OCI-LY1 (cell line): Measurements from ENCODE around the gene DHRS3.

Experiments used
- H2AFZ ChIP-seq: fragments of 200-600 bp; sonication (generic), shearing (Covaris generic); 2 replicates; pipeline ENCODE4 v1.6.0; 2014; ENCODE audit warnings: antibody characterized with exemption, mild to moderate bottlenecking, low read length
- H3F3A ChIP-seq: fragments of 200-600 bp; sonication (generic), shearing (Covaris generic); 2 replicates; pipeline ENCODE4 v1.6.0; 2014; ENCODE audit warnings: mild to moderate bottlenecking, antibody characterized with exemption, low read length, moderate library complexity; ENCODE audit not compliant: insufficient read depth
- H3K27ac ChIP-seq: fragments of 200-600 bp; sonication (generic); 2 replicates; pipeline ENCODE4 v1.5.1; 2014; ENCODE audit warnings: low read length, mixed run types, mild to moderate bottlenecking, low read depth; ENCODE audit not compliant: poor library complexity, severe bottlenecking
- H3K27me3 ChIP-seq: fragments of 200-600 bp; sonication (generic); 2 replicates; pipeline ENCODE4 v1.6.0; 2014; ENCODE audit warnings: antibody characterized with exemption, mild to moderate bottlenecking, low read length, moderate library complexity; ENCODE audit not compliant: insufficient read depth
- H3K36me3 ChIP-seq: fragments of 200-600 bp; sonication (generic); 2 replicates; pipeline ENCODE4 v1.6.1; 2014; ENCODE audit warnings: mild to moderate bottlenecking, antibody characterized with exemption, low read length, moderate library complexity, mixed read lengths; ENCODE audit not compliant: insufficient read depth
- H3K4me1 ChIP-seq: fragments of 200-600 bp; sonication (generic); 2 replicates; pipeline ENCODE4 v1.5.1; 2014; ENCODE audit warnings: mild to moderate bottlenecking, low read length, moderate library complexity; ENCODE audit not compliant: insufficient read depth, severe bottlenecking
- H3K4me2 ChIP-seq: fragments of 200-600 bp; sonication (generic), shearing (Covaris generic); 2 replicates; pipeline ENCODE4 v1.6.1; 2014; ENCODE audit warnings: low read length
- H3K4me3 ChIP-seq: fragments of 200-600 bp; sonication (generic); 2 replicates; pipeline ENCODE4 v1.5.1; 2014; ENCODE audit warnings: low read length, low read depth, mild to moderate bottlenecking, mixed read lengths; ENCODE audit not compliant: poor library complexity, severe bottlenecking
- H3K79me2 ChIP-seq: fragments of 200-600 bp; shearing (Covaris generic); 2 replicates; pipeline ENCODE4 v1.6.1; 2016; ENCODE audit warnings: mixed run types, low read length, mixed read lengths; ENCODE audit not compliant: insufficient read depth
- H3K9ac ChIP-seq: fragments of 200-600 bp; sonication (generic), shearing (Covaris generic); 2 replicates; pipeline ENCODE4 v1.6.1; 2014; ENCODE audit warnings: mild to moderate bottlenecking, low read length, mixed read lengths
- H3K9me2 ChIP-seq: fragments of 200-600 bp; sonication (generic), shearing (Covaris generic); 2 replicates; pipeline ENCODE4 v1.6.1; 2014; ENCODE audit warnings: low read depth, mild to moderate bottlenecking, low read length, mixed read lengths
- H3K9me3 ChIP-seq: fragments of 200-600 bp; shearing (Covaris generic); 2 replicates; pipeline ENCODE4 v1.6.1; 2014; ENCODE audit warnings: low read length, mixed read lengths
- H4K20me1 ChIP-seq: fragments of 200-600 bp; sonication (generic), shearing (Covaris generic); 2 replicates; pipeline ENCODE4 v1.6.0; 2016; ENCODE audit warnings: mild to moderate bottlenecking, low read length; ENCODE audit not compliant: insufficient read depth
- EZH2 ChIP-seq: fragments of 200-600 bp; sonication (generic), shearing (Covaris generic); IDR thresholded peaks from 2 replicates; pipeline ENCODE4 v1.8.0; 2017; ENCODE audit warnings: borderline replicate concordance, mixed run types, mild to moderate bottlenecking, antibody characterized with exemption, low read length, moderate library complexity, mixed read lengths
- TF ChIP-seq, protein P1 (sequence below): fragments of 200-600 bp; sonication (generic), shearing (Covaris generic); IDR thresholded peaks from 2 replicates; pipeline ENCODE4 v1.5.1; 2017; ENCODE audit warnings: mild to moderate bottlenecking, antibody characterized with exemption, low read length, moderate library complexity, mixed read lengths

DHRS3 gene

DNA sequence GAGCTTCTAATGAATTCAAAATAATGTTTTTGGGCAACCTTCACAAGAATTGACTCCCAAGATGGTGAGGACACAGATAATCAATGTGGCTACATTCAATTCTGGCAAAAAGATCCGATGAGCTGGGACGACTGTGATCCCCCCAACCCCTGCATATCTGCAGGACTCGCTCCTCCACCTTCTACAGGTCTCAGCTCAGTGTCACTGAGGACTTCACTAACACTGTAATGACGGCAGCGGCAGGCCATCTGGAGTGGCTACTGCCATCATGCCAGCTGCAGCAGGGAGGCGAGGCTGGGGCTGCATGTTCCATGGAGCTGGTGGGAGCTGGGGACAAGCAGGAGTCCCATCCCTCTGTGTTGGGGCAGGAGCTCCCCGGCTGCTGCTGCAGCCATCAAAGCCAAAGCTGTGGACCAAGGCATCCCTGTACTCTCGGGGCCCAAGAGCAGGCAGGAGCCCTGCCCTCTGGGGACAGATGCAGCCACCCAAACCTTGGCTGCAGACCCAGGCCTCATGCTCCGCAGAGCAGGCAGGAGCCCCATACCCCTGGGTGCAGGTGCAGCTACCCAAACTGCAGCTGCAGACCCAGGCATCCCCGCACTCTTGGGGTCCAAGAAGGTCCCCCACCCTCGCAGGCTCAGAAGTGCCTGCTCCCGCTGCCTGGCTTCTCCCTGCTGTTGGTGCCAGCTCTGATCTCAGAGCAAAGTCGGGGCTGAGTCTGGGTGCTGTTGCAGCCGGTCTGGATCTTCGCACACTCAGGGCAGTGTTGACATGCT is 12.2 kb upstream of the DHRS3 start:
- no peaks in the 10 kb centered on the region for H4K20me1 ChIP-seq
- no peaks in the 10 kb centered on the region for H3F3A ChIP-seq
- no peak overlapping the region for H3K9ac ChIP-seq
- H3K27ac ChIP-seq, result no peak overlapping the region
- no peaks in the 10 kb centered on the region for H3K79me2 ChIP-seq
- H2AFZ ChIP-seq, result no peak overlapping the region
- TF ChIP-seq, protein P1, sequence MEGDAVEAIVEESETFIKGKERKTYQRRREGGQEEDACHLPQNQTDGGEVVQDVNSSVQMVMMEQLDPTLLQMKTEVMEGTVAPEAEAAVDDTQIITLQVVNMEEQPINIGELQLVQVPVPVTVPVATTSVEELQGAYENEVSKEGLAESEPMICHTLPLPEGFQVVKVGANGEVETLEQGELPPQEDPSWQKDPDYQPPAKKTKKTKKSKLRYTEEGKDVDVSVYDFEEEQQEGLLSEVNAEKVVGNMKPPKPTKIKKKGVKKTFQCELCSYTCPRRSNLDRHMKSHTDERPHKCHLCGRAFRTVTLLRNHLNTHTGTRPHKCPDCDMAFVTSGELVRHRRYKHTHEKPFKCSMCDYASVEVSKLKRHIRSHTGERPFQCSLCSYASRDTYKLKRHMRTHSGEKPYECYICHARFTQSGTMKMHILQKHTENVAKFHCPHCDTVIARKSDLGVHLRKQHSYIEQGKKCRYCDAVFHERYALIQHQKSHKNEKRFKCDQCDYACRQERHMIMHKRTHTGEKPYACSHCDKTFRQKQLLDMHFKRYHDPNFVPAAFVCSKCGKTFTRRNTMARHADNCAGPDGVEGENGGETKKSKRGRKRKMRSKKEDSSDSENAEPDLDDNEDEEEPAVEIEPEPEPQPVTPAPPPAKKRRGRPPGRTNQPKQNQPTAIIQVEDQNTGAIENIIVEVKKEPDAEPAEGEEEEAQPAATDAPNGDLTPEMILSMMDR, result no peak
- no peak for TF ChIP-seq EZH2
- H3K36me3 ChIP-seq, result no peaks in the 10 kb centered on the region
- no peaks in the 10 kb centered on the region for H3K9me2 ChIP-seq
- no peaks in the 10 kb centered on the region for H3K4me1 ChIP-seq
- H3K4me2 ChIP-seq, result no peak overlapping the region
- no peaks in the 10 kb centered on the region for H3K27me3 ChIP-seq
- no peak overlapping the region for H3K4me3 ChIP-seq
- H3K9me3 ChIP-seq, result no peaks in the 10 kb centered on the region

DNA sequence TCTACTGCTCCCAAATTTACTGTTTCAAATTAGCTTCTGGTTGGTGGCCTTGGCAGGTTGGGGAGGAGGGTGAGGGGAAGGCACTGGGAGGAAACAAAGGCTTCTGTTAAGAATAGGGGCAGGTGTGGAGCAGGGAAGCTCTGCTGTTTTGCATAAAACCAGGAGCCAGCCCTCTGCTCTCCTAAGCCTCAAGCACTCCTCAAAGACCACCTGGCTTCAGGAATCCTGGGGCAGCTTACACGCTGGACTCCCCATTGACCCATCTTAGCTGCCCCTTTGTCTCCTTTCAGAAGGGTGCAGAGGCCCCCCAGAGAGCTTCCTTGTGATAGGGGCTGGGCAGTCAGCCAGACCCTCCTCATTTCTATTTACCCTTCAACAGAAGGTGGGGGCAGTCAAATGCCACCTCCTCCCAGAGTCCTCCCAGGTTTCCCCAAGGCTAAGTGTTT is 11.5 kb upstream of the DHRS3 start:
- Histone ChIP-seq H3K9me3 (no peaks in the 10 kb centered on the region), H3K36me3 (no peaks in the 10 kb centered on the region), H3K4me1 (no peaks in the 10 kb centered on the region), H3K4me2 (no peak overlapping the region), H3K27me3 (no peaks in the 10 kb centered on the region), H3K4me3 (no peak overlapping the region), H2AFZ (no peak overlapping the region), H3K9me2 (no peaks in the 10 kb centered on the region), H3K79me2 (no peaks in the 10 kb centered on the region), H3K27ac (no peak overlapping the region), H3F3A (no peaks in the 10 kb centered on the region), H3K9ac (no peak overlapping the region), H4K20me1 (no peaks in the 10 kb centered on the region)
- TF ChIP-seq EZH2, result no peak

DNA sequence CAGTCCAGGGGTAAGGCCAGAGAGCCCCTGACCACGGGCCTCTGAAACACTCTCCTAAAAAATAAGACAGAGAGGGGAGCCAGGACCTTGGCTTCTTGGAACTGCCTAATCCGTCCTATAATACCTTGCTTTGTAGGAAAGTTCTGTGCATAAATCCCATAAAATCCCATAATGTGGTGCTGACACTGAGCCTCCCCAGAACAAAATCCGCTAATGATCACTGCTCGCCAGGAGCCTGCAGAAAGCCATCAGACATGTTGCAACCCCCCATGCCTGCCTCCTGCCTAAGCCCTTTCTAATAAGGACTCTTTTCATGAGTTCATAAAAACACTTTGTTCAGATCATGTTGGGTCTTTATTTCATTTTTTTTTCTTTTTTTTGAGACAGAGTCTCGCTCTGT is 9.3 kb upstream of the DHRS3 start:
- H2AFZ ChIP-seq, result no peak overlapping the region
- H3K9me3 ChIP-seq, result no peaks in the 10 kb centered on the region
- no peaks in the 10 kb centered on the region for H3K27me3 ChIP-seq
- no peaks in the 10 kb centered on the region for H3F3A ChIP-seq
- TF ChIP-seq, protein P1, result no peak
- no peak for TF ChIP-seq EZH2
- no peak overlapping the region for H3K27ac ChIP-seq
- no peaks in the 10 kb centered on the region for H4K20me1 ChIP-seq
- H3K36me3 ChIP-seq, result no peaks in the 10 kb centered on the region
- H3K4me3 ChIP-seq, result no peak overlapping the region
- H3K79me2 ChIP-seq, result no peaks in the 10 kb centered on the region
- H3K9ac ChIP-seq, result no peak overlapping the region
- H3K9me2 ChIP-seq, result no peaks in the 10 kb centered on the region
- H3K4me2 ChIP-seq, result no peak overlapping the region
- no peaks in the 10 kb centered on the region for H3K4me1 ChIP-seq

DNA sequence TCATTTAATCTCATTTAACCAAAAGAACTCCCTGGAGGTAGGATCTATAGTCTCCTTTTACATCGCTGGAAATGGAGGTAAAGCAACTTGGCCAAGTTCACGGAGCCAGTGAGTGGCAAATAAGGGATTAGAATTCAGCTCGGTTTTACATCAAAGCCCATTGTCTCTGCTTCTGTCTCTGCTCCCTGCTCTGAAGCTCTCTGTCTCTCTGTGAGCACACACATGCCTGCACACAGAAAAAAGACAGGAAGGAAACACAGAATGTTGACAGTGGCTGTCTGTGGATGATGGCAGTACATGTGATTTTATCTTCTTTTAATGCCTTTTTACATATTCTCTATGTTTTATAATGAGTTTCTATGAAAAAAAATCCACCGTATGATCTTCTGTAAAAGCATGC is 8.9 kb upstream of the DHRS3 start:
- H3K4me3 ChIP-seq, result no peak overlapping the region
- TF ChIP-seq, protein P1, result no peak
- TF ChIP-seq EZH2, result no peak
- no peaks in the 10 kb centered on the region for H3K9me3 ChIP-seq
- no peak overlapping the region for H2AFZ ChIP-seq
- H3F3A ChIP-seq, result no peaks in the 10 kb centered on the region
- H3K27me3 ChIP-seq, result no peaks in the 10 kb centered on the region
- no peaks in the 10 kb centered on the region for H4K20me1 ChIP-seq
- H3K4me2 ChIP-seq, result no peak overlapping the region
- no peak overlapping the region for H3K27ac ChIP-seq
- no peaks in the 10 kb centered on the region for H3K79me2 ChIP-seq
- no peaks in the 10 kb centered on the region for H3K36me3 ChIP-seq
- no peaks in the 10 kb centered on the region for H3K4me1 ChIP-seq
- H3K9me2 ChIP-seq, result no peaks in the 10 kb centered on the region
- no peak overlapping the region for H3K9ac ChIP-seq
